H1 (cell line): ENCODE data around the gene CNPY3. TPM values are rescaled to one million over a fixed set of nuclear protein-coding genes. Genes with fewer than 3 reads are reported as not detected.
A peak's percentile ranks its signal among the peaks of the same experiment; 100 is the strongest.

ENCODE experiments used
- CTCF ChIA-PET: fragments of 300-600 bp; sonication (Branson Sonifier 250); formaldehyde crosslinking; loops from one replicate; lab custom pipeline; 2021; ENCODE audit not compliant: partially characterized antibody; lab: Charles Lee
- POLR2A ChIA-PET: fragments of 300-600 bp; sonication (Branson Sonifier 250); formaldehyde crosslinking; loops from one replicate; lab custom pipeline; 2021; ENCODE audit warnings: inconsistent platforms; ENCODE audit not compliant: partially characterized antibody; lab: Charles Lee
- DNase-seq, 2 experiments: peaks; one replicate each; pipeline versions ENCODE4 v3.0.0 to v3.0.0-alpha.2; 2010 to 2022; ENCODE audit warnings: low spot score in 2 of 2, low read depth in 1 of 2, mixed read lengths in 1 of 2
- FAIRE-seq: peaks from 2 replicates; lab custom pipeline; 2011; peaks lifted over from hg19 to GRCh38; lab: Jason Lieb, UNC
- H2AFZ ChIP-seq: 2 replicates; pipeline ENCODE4 v1.8.1; 2012; ENCODE audit warnings: low read length, inconsistent platforms
- H2AK5ac ChIP-seq: 2 replicates; pipeline ENCODE4 v1.6.1; 2013; ENCODE audit warnings: low read depth, low read length
- H2BK120ac ChIP-seq: replicated peaks from 2 replicates; pipeline ENCODE3; 2013; ENCODE audit warnings: low read depth, low read length, inconsistent platforms
- H2BK12ac ChIP-seq: 2 replicates; pipeline ENCODE4 v1.6.1; 2013; ENCODE audit warnings: low read depth, low read length
- H2BK15ac ChIP-seq: 2 replicates; pipeline ENCODE4 v1.6.1; 2013; ENCODE audit warnings: low read length
- H2BK20ac ChIP-seq: 2 replicates; pipeline ENCODE4 v1.6.1; 2013; ENCODE audit warnings: low read length
- H2BK5ac ChIP-seq: 2 replicates; pipeline ENCODE4 v1.6.1; 2013; ENCODE audit warnings: low read depth, low read length
- H3K14ac ChIP-seq: 2 replicates; pipeline ENCODE4 v1.6.1; 2013; ENCODE audit warnings: inconsistent platforms; ENCODE audit not compliant: insufficient read length
- H3K18ac ChIP-seq: 2 replicates; pipeline ENCODE4 v1.6.1; 2013; ENCODE audit warnings: low read length; ENCODE audit errors: extremely low read depth
- H3K23ac ChIP-seq: 2 replicates; pipeline ENCODE4 v1.6.1; 2013; ENCODE audit warnings: inconsistent platforms; ENCODE audit not compliant: insufficient read length
- H3K23me2 ChIP-seq: 2 replicates; pipeline ENCODE4 v1.6.1; 2013; ENCODE audit warnings: low read depth, low read length
- H3K27ac ChIP-seq: 2 replicates; pipeline ENCODE4 v1.6.1; 2011; ENCODE audit warnings: low read depth, low read length, inconsistent platforms
- H3K27me3 ChIP-seq, 4 experiments: replicated peaks in 1 of 4; 1 replicate in 1 of 4; 2 replicates in 3 of 4; pipeline versions ENCODE4 v1.6.1 to v1.8.1; 2011 to 2013; ENCODE audit warnings: low read length in 3 of 4, mild to moderate bottlenecking in 3 of 4, inconsistent platforms in 2 of 4, mixed read lengths in 2 of 4, moderate library complexity in 1 of 4; ENCODE audit not compliant: control insufficient read depth in 3 of 4, insufficient read depth in 3 of 4; ENCODE audit errors: extremely low read depth in 1 of 4
- H3K36me3 ChIP-seq, 4 experiments: 2 replicates each; pipeline versions ENCODE4 v1.6.1 to v1.8.1; 2011 to 2013; ENCODE audit warnings: mild to moderate bottlenecking in 4 of 4, low read length in 3 of 4, moderate library complexity in 2 of 4, control low read depth in 1 of 4, inconsistent platforms in 1 of 4; ENCODE audit not compliant: insufficient read depth in 4 of 4, control insufficient read depth in 2 of 4
- H3K4ac ChIP-seq: replicated peaks from 2 replicates; pipeline ENCODE3; 2013; ENCODE audit warnings: low read length, low read depth, mixed read lengths, inconsistent platforms; ENCODE audit not compliant: insufficient read length
- H3K4me1 ChIP-seq, 4 experiments: replicated peaks in 1 of 4; 1 replicate in 1 of 4; 2 replicates in 3 of 4; pipeline versions ENCODE4 v1.6.1 to v1.8.1; 2011 to 2013; ENCODE audit warnings: low read length in 3 of 4, inconsistent platforms in 2 of 4, mixed read lengths in 1 of 4; ENCODE audit not compliant: insufficient read depth in 4 of 4, control insufficient read depth in 3 of 4
- H3K4me2 ChIP-seq, 2 experiments: 2 replicates each; pipeline versions ENCODE4 v1.6.1 to v1.8.1; 2011 to 2013; ENCODE audit warnings: low read depth in 2 of 2, low read length in 2 of 2, control low read depth in 1 of 2, inconsistent platforms in 1 of 2, mild to moderate bottlenecking in 1 of 2; ENCODE audit not compliant: insufficient read depth in 1 of 2
- H3K4me3 ChIP-seq, 4 experiments: fragments of 200-600, 300-600 bp in 1 of 4; sonication (generic), shearing (Covaris generic), sonication (Bioruptor Twin) in 1 of 4; 2 replicates each; pipeline versions ENCODE4 v1.5.1 to v1.8.1; 2011 to 2016; ENCODE audit warnings: low read length in 4 of 4, low read depth in 3 of 4, control low read depth in 2 of 4, inconsistent platforms in 2 of 4, mild to moderate bottlenecking in 2 of 4, mixed read lengths in 1 of 4, moderate library complexity in 1 of 4; ENCODE audit not compliant: insufficient read depth in 2 of 4; ENCODE audit errors: extremely low read depth in 1 of 4
- H3K56ac ChIP-seq: replicated peaks from 2 replicates; pipeline ENCODE3; 2013; ENCODE audit warnings: low read depth, mild to moderate bottlenecking, mixed read lengths, low read length, inconsistent platforms; ENCODE audit not compliant: insufficient read length
- H3K79me1 ChIP-seq: 2 replicates; pipeline ENCODE4 v1.6.1; 2013; ENCODE audit warnings: low read depth, low read length, control low read depth
- H3K79me2 ChIP-seq, 2 experiments: 2 replicates each; pipeline versions ENCODE4 v1.6.1 to v1.8.1; 2012 to 2013; ENCODE audit warnings: low read length in 2 of 2, mild to moderate bottlenecking in 2 of 2, inconsistent platforms in 1 of 2; ENCODE audit not compliant: insufficient read depth in 2 of 2, control insufficient read depth in 1 of 2
- H3K9ac ChIP-seq, 4 experiments: replicated peaks in 1 of 4; 1 replicate in 1 of 4; 2 replicates in 3 of 4; pipeline versions ENCODE4 v1.6.1 to v1.8.1; 2011 to 2013; ENCODE audit warnings: low read depth in 3 of 4, low read length in 3 of 4, control low read depth in 2 of 4, mild to moderate bottlenecking in 2 of 4, moderate library complexity in 2 of 4, inconsistent platforms in 1 of 4; ENCODE audit errors: extremely low read depth in 1 of 4
- H3K9me3 ChIP-seq, 2 experiments: 2 replicates each; pipeline versions ENCODE4 v1.6.1 to v1.8.1; 2012 to 2013; ENCODE audit warnings: mild to moderate bottlenecking in 2 of 2, moderate library complexity in 2 of 2, control low read depth in 1 of 2, inconsistent platforms in 1 of 2, low read depth in 1 of 2, low read length in 1 of 2, mixed read lengths in 1 of 2; ENCODE audit not compliant: insufficient read depth in 2 of 2
- H4K20me1 ChIP-seq, 2 experiments: replicated peaks in 1 of 2; 2 replicates each; pipeline versions ENCODE3 to v1.8.1; 2011 to 2013; ENCODE audit warnings: inconsistent platforms in 2 of 2, low read length in 2 of 2, mild to moderate bottlenecking in 1 of 2; ENCODE audit not compliant: insufficient read depth in 2 of 2, control insufficient read depth in 1 of 2
- H4K5ac ChIP-seq: 2 replicates; pipeline ENCODE4 v1.6.1; 2013; ENCODE audit warnings: low read length, low read depth, mixed read lengths, inconsistent platforms; ENCODE audit not compliant: insufficient read length
- H4K8ac ChIP-seq: 2 replicates; pipeline ENCODE4 v1.8.0; 2013; ENCODE audit warnings: mild to moderate bottlenecking, moderate library complexity, low read length, inconsistent platforms; ENCODE audit not compliant: insufficient read depth; ENCODE audit errors: extremely low read depth
- H4K91ac ChIP-seq: replicated peaks from 2 replicates; pipeline ENCODE3; 2013; ENCODE audit warnings: low read length, mixed read lengths, inconsistent platforms; ENCODE audit not compliant: insufficient read length
- BRCA1 ChIP-seq: IDR thresholded peaks from 2 replicates; pipeline ENCODE4 v1.6.1; 2012; ENCODE audit warnings: low read depth, low read length, improper control_type of control experiment
- EGR1 ChIP-seq: IDR thresholded peaks from 2 replicates; pipeline ENCODE4 v1.6.1; 2011; ENCODE audit warnings: low read depth, low read length, borderline replicate concordance
- HDAC2 ChIP-seq, 2 experiments: fragments of 300-600 bp in 1 of 2; sonication (generic) in 1 of 2; IDR thresholded peaks; 2 replicates each; pipeline ENCODE4 v1.6.1; 2011 to 2012; ENCODE audit warnings: low read depth in 2 of 2, low read length in 2 of 2, mild to moderate bottlenecking in 2 of 2, moderate library complexity in 2 of 2, borderline replicate concordance in 1 of 2, inconsistent platforms in 1 of 2
- KDM1A ChIP-seq: fragments of 200-600, 300-600 bp; sonication (generic); IDR thresholded peaks from 2 replicates; pipeline ENCODE4 v1.7.1; 2016; ENCODE audit warnings: mild to moderate bottlenecking, low read length, borderline replicate concordance
- KDM4A ChIP-seq: IDR thresholded peaks from one replicate; pipeline ENCODE4 v1.7.1; 2012; ENCODE audit warnings: low read depth, mild to moderate bottlenecking, moderate library complexity, low read length, inconsistent platforms; ENCODE audit not compliant: severe bottlenecking
- SUZ12 ChIP-seq: fragments of 200-600 bp; sonication (generic); IDR thresholded peaks from 2 replicates; pipeline ENCODE4 v1.6.1; 2012; ENCODE audit warnings: mild to moderate bottlenecking, inconsistent platforms, low read length, moderate library complexity, mixed read lengths
- TAF1 ChIP-seq: IDR thresholded peaks from 2 replicates; pipeline ENCODE4 v1.6.1; 2011; ENCODE audit warnings: mild to moderate bottlenecking, low read depth, low read length
- WGBS, 2 experiments: shearing (Covaris generic) in 1 of 2; methylation state at CpG; one replicate each; pipeline versions ENCODE4 v1.1.6 to v1.1.7; 2013 to 2015; ENCODE audit warnings: low lambda C conversion rate in 2 of 2, mixed read lengths in 2 of 2, inconsistent platforms in 1 of 2, low coverage in 1 of 2, missing lambda C conversion rate in 1 of 2; ENCODE audit not compliant: insufficient replicate concordance in 2 of 2, insufficient coverage in 1 of 2, insufficient read length in 1 of 2; ENCODE audit errors: extremely low coverage in 1 of 2, missing lambda C conversion rate in 1 of 2; 5-methylcytosine and 5-hydroxymethylcytosine counted together
- polyA plus RNA-seq, 7 experiments: library from polyadenylated mRNA; depleted of rRNA in 3 of 7; stranded (reverse) in 5 of 7; unstranded in 2 of 7; fragments of >200 nt in 5 of 7; fragments of 200-250 nt in 2 of 7; gene quantifications; 1 replicate in 5 of 7; 2 replicates in 1 of 7; 4 replicates in 1 of 7; pipeline versions ENCODE4 v1.2.1 to v1.2.3, GENCODE V29; 2011 to 2013; ENCODE audit warnings: missing spikeins in 2 of 7, mixed read lengths in 2 of 7
- total RNA-seq: library from RNA; stranded (reverse); fragmentation: NEBNext Ultra II Directional; extraction: Animal tissue kit (Norgen Biotek cat#: 25700); gene quantifications from 2 replicates; pipeline ENCODE4 v1.2.1, GENCODE V29; 2021

Gene CNPY3
- total and polyA plus RNA-seq, 2 of the 8 experiments (the other 6 are each of a cell fraction or from before 2014, with no cell fraction given), result 49.6 to 64.5 TPM

DNA sequence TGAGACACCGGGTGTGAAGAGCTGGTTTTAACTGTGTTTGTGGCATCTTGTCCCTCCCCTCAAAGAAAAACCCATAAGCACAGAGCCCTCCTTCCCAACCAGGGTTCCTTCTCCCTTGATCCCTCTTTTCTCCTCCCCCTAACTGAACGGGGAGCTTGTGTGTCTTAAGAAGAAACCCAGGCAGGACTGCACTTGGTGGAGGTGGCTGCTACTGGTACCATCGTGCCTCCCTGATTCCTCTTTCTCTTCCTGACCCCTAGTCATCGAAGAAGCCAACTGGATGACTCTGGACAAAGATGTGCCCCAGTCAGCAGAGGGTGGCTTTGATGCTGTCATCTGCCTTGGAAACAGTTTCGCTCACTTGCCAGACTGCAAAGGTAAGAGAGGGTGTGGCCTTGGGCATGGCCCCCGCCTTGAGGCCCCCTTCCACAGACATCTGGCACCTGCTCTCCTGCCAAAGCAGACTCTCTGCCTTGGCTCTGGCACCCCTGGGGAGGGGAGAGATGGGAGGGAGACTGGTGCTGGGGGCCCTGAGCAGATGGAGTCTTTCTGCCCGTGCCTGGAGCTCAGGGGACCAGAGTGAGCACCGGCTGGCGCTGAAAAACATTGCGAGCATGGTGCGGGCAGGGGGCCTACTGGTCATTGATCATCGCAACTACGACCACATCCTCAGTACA, 33.4 kb downstream of the CNPY3 start:
- Histone ChIP-seq H3K4me1 (peaks cover 0 to 10% (median 6%) of the 10 kb centered on the region in 4 experiments; a peak in 5 of 7 replicates), H3K4me2 (no peak overlapping the region), H3K27ac (no peak overlapping the region), H2BK5ac (0 out of 2 replicates have a peak overlapping the region, but pooled peaks have one; percentile 18), H3K36me3 (peaks cover 0 to 2% (median 0%) of the 10 kb centered on the region in 4 experiments; a peak in 1 of 8 replicates), H3K4me3 (no peak overlapping the region), H4K91ac (no peak overlapping the region), H3K23me2 (peaks cover 10% of the 10 kb centered on the region), H4K20me1 (peaks cover 0 to 2% of the 10 kb centered on the region in 2 experiments), H2BK120ac (no peak overlapping the region), H3K27me3 (peaks cover 0 to 13% (median 10%) of the 10 kb centered on the region in 4 experiments; a peak in 5 of 7 replicates), H3K79me2 (no peaks in the 10 kb centered on the region), H3K18ac (no peak overlapping the region), H2AK5ac (no peak overlapping the region), H3K9me3 (no peaks in the 10 kb centered on the region), H3K4ac (no peak overlapping the region), H2BK12ac (no peak overlapping the region), H2BK20ac (no peak overlapping the region), H4K8ac (no peak overlapping the region), H2BK15ac (peak overlapping the region; percentile 12; the same call in 1 of the 2 replicates), H3K56ac (no peak overlapping the region), H4K5ac (no peak overlapping the region), H3K23ac (no peak overlapping the region), H2AFZ (no peak overlapping the region), H3K9ac (no peak overlapping the region), H3K79me1 (no peaks in the 10 kb centered on the region; the same call in 1 of the 2 replicates), H3K14ac (no peak overlapping the region)
- FAIRE-seq (no peak), DNase-seq (no peak)
- ChIA-PET POLR2A (interaction anchor here (1.0 to 5.3 kb wide), 6 partner anchors 12 to 91 kb away, joined by 3 to 27 read pairs (median 4); partner anchors contain the start of genes CUL7 and PEX6), CTCF (interaction anchor here (0.8 to 4.3 kb wide), 11 partner anchors 8 to 185 kb away, joined by 3 to 30 read pairs (median 5); partner anchors contain the start of genes PEX6 and PPP2R5D)
- 96% methylated on average over 13 of the region's 13 CpGs; no CpG with 5 or more reads in 1 of the 2 experiments for WGBS, 2 experiments
- TF ChIP-seq TAF1, result no peak
- no peak for TF ChIP-seq SUZ12
- no peak for TF ChIP-seq EGR1
- no peak for TF ChIP-seq KDM1A
- no peak for TF ChIP-seq KDM4A
- TF ChIP-seq BRCA1, result no peak
- no peak for TF ChIP-seq HDAC2 (IDR thresholded peaks at IDR 0.05; ENCODE audit: borderline replicate concordance in 1 of 2, low read depth in 2 of 2, low read length in 2 of 2)
